Caco-2 (cell line): ENCODE results near the gene ARSB. TPM values are rescaled to one million over a fixed set of nuclear protein-coding genes. Genes with fewer than 3 reads are reported as not detected.

Experiments
- BruUV-seq: library from RNA; stranded (reverse); fragments of 400-500 nt; replicated peaks from 2 replicates; lab custom pipeline; 2021; lab: Mats Ljungman, UMichigan
- CTCF ChIA-PET: fragments of 300-600 bp; sonication (Branson Sonifier 250); formaldehyde crosslinking; loops from one replicate; lab custom pipeline; 2022; ENCODE audit warnings: antibody characterized with exemption; lab: Charles Lee
- POLR2A ChIA-PET: fragments of 300-600 bp; sonication (Branson Sonifier 250); formaldehyde crosslinking; loops from one replicate; lab custom pipeline; 2022; ENCODE audit warnings: antibody characterized with exemption; lab: Charles Lee
- DNase-seq, 2 experiments: peaks; one replicate each; pipeline versions ENCODE4 v3.0.0 to v3.0.0-alpha.2; 2020 to 2022
- H3K27me3 ChIP-seq: replicated peaks from 2 replicates; pipeline ENCODE4 v1.6.0; 2011; ENCODE audit warnings: low read length; ENCODE audit not compliant: control insufficient read depth, insufficient read depth
- H3K36me3 ChIP-seq: 2 replicates; pipeline ENCODE4 v1.5.1; 2011; ENCODE audit warnings: low read length; ENCODE audit not compliant: control insufficient read depth, insufficient read depth
- H3K4me1 ChIP-seq: fragments of 250-450 bp; sonication (Bioruptor Pico); 2 replicates; pipeline ENCODE4 v1.5.1; 2020; ENCODE audit warnings: mild to moderate bottlenecking
- H3K4me3 ChIP-seq: 2 replicates; pipeline ENCODE4 v1.5.1; 2011; ENCODE audit warnings: low read depth, mild to moderate bottlenecking, control low read depth, low read length
- H3K9me3 ChIP-seq: fragments of 250-450 bp; sonication (Bioruptor Pico); 2 replicates; pipeline ENCODE4 v1.5.1; 2020; ENCODE audit warnings: mild to moderate bottlenecking, moderate library complexity
- H3K27ac Mint-ChIP-seq: one replicate; pipeline ENCODE4 v1.8.0; 2022; ENCODE audit warnings: mixed read lengths; ENCODE audit not compliant: unreplicated experiment
- H3K27me3 Mint-ChIP-seq: one replicate; pipeline ENCODE4 v1.8.0; 2022; ENCODE audit warnings: mixed read lengths; ENCODE audit not compliant: insufficient read depth, unreplicated experiment
- H3K36me3 Mint-ChIP-seq: one replicate; pipeline ENCODE4 v1.8.0; 2022; ENCODE audit warnings: mild to moderate bottlenecking, mixed read lengths; ENCODE audit not compliant: insufficient read depth, unreplicated experiment
- H3K4me1 Mint-ChIP-seq: one replicate; pipeline ENCODE4 v1.8.0; 2022; ENCODE audit warnings: low read depth, mixed read lengths; ENCODE audit not compliant: unreplicated experiment
- H3K4me3 Mint-ChIP-seq: one replicate; pipeline ENCODE4 v1.8.0; 2022; ENCODE audit warnings: mild to moderate bottlenecking, moderate library complexity, mixed read lengths; ENCODE audit not compliant: unreplicated experiment
- H3K9me3 Mint-ChIP-seq: one replicate; pipeline ENCODE4 v1.8.0; 2022; ENCODE audit warnings: mixed read lengths; ENCODE audit not compliant: unreplicated experiment
- intact Hi-C: fragments of 100-400 bp; cut with micrococcal nuclease; formaldehyde crosslinking; loops from one replicate; pipeline ENCODE4 v1.10.0; 2022; ENCODE audit not compliant: unreplicated experiment
- total RNA-seq: library from RNA; stranded (reverse); gene quantifications from 2 replicates; pipeline ENCODE4 v1.2.3, GENCODE V29; 2022
- TF ChIP-seq, protein P1 (sequence below), 2 experiments: fragments of 200-600 bp in 1 of 2; IDR thresholded peaks; 1 replicate in 1 of 2; 2 replicates in 1 of 2; pipeline versions ENCODE4 v1.5.1 to v1.8.0; 2011 to 2022; ENCODE audit warnings: antibody characterized with exemption in 1 of 2, control low read depth in 1 of 2, inconsistent platforms in 1 of 2, low read depth in 1 of 2, low read length in 1 of 2, mild to moderate bottlenecking in 1 of 2, moderate library complexity in 1 of 2; ENCODE audit not compliant: insufficient read depth in 1 of 2, severe bottlenecking in 1 of 2, unreplicated experiment in 1 of 2

Gene ARSB
- total RNA-seq, 1 experiment from 2014 or later: 17.4 TPM

DNA sequence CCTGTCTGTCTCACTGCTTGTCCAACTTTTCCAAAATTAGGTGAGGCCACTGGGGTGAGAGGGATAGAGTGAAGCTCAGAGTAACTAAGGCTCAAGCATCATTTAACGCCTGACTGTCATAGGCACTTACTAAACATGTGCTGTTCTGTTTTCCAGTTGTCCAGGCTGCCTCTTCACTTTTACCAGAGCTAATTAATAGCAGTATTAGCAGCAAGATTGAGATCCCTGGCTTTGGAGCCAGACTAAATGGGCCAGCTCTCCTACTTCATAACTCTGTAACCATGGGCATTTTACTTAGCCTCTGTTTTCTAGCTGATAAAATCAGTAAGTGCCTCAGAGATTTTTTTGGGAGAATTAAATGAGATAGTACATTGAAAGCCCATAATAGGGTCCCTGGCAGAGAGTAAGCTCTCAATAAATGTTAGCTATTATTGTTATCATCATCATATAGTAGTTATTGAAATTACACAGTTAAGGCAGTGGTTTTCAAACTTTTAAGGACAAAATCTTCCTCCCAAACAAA is 190.4 kb downstream of the ARSB start:
- no peaks in the 10 kb centered on the region for H3K27me3 ChIP-seq
- no TSS peak for BruUV-seq
- Mint-ChIP-seq H3K4me3 (peak overlapping the region; percentile 21), H3K27me3 (no peaks in the 10 kb centered on the region), H3K4me1 (peaks cover 44% of the 10 kb centered on the region), H3K27ac (peak overlapping the region; percentile 46), H3K36me3 (no peaks in the 10 kb centered on the region), H3K9me3 (peaks cover 16% of the 10 kb centered on the region)
- no peak overlapping the region for H3K4me3 ChIP-seq
- H3K36me3 ChIP-seq: no peaks in the 10 kb centered on the region
- no peaks in the 10 kb centered on the region for H3K9me3 ChIP-seq
- DNase-seq: no peak
- POLR2A ChIA-PET: no interaction called here
- TF ChIP-seq, protein P1, sequence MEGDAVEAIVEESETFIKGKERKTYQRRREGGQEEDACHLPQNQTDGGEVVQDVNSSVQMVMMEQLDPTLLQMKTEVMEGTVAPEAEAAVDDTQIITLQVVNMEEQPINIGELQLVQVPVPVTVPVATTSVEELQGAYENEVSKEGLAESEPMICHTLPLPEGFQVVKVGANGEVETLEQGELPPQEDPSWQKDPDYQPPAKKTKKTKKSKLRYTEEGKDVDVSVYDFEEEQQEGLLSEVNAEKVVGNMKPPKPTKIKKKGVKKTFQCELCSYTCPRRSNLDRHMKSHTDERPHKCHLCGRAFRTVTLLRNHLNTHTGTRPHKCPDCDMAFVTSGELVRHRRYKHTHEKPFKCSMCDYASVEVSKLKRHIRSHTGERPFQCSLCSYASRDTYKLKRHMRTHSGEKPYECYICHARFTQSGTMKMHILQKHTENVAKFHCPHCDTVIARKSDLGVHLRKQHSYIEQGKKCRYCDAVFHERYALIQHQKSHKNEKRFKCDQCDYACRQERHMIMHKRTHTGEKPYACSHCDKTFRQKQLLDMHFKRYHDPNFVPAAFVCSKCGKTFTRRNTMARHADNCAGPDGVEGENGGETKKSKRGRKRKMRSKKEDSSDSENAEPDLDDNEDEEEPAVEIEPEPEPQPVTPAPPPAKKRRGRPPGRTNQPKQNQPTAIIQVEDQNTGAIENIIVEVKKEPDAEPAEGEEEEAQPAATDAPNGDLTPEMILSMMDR (IDR thresholded peaks at IDR 0.05; ENCODE audit: insufficient read depth in 1 of 2, low read depth in 1 of 2, low read length in 1 of 2, severe bottlenecking in 1 of 2, unreplicated experiment in 1 of 2): no peak
- CTCF ChIA-PET: no interaction called here
- H3K4me1 ChIP-seq: peaks cover 28% of the 10 kb centered on the region
- intact Hi-C loops: loop anchor here (2.0 to 10.0 kb wide), 5 partner anchors 28 to 150 kb away; partner anchors contain the start of gene LHFPL2

DNA sequence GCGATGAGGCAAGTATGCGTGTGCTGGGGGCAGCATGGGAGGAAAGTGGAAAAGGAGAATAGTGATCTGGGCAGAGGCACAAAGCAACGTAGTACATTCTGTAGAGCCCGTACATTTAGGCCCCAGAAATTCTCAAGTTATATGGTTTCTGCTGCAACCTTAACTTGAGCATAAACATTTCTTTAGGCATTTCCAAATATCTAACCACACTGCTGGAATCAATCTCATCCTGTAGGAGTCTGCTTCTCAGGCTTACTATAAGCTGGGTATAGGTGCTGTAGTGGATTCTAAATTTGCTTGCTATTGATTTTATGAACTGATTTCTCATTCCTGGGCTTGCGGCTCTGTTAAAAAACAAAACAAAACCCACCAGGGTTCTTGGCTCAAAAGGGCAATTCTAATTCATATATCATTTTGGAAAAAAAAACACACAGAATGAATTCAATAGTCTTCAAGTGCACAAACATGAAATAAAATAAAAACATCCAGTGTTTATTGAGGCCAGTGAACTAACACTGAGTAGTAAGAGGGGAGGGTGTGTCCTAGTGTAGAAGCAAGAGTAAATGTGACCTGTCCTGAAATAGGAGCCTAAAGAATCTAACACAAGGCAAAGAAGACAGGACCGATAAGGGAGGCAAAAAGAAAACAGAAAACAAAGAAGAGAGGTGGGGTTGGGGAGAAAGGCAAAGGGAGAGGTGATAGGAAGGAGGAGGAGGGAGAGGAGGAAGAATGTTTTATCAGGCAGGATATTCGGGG is 191.0 kb downstream of the ARSB start:
- BruUV-seq: no TSS peak
- H3K27me3 Mint-ChIP-seq: no peaks in the 10 kb centered on the region
- Histone ChIP-seq H3K4me1 (peaks cover 28% of the 10 kb centered on the region), H3K9me3 (no peaks in the 10 kb centered on the region), H3K4me3 (no peak overlapping the region), H3K36me3 (no peaks in the 10 kb centered on the region), H3K27me3 (no peaks in the 10 kb centered on the region)
- TF ChIP-seq, protein P1 (IDR thresholded peaks at IDR 0.05; ENCODE audit: insufficient read depth in 1 of 2, low read depth in 1 of 2, low read length in 1 of 2, severe bottlenecking in 1 of 2, unreplicated experiment in 1 of 2): no peak
- H3K27ac Mint-ChIP-seq: peak overlapping the region; percentile 46
- POLR2A ChIA-PET: no interaction called here
- peaks cover 44% of the 10 kb centered on the region for H3K4me1 Mint-ChIP-seq
- peaks cover 11% of the 10 kb centered on the region for H3K9me3 Mint-ChIP-seq
- H3K36me3 Mint-ChIP-seq: no peaks in the 10 kb centered on the region
- H3K4me3 Mint-ChIP-seq: peak overlapping the region; percentile 21
- CTCF ChIA-PET: no interaction called here
- intact Hi-C loops: loop anchor here (2.0 to 10.0 kb wide), 5 partner anchors 27 to 149 kb away; partner anchors contain the start of gene LHFPL2
- peak in 1 of 2 experiments; percentile 24 for DNase-seq

DNA sequence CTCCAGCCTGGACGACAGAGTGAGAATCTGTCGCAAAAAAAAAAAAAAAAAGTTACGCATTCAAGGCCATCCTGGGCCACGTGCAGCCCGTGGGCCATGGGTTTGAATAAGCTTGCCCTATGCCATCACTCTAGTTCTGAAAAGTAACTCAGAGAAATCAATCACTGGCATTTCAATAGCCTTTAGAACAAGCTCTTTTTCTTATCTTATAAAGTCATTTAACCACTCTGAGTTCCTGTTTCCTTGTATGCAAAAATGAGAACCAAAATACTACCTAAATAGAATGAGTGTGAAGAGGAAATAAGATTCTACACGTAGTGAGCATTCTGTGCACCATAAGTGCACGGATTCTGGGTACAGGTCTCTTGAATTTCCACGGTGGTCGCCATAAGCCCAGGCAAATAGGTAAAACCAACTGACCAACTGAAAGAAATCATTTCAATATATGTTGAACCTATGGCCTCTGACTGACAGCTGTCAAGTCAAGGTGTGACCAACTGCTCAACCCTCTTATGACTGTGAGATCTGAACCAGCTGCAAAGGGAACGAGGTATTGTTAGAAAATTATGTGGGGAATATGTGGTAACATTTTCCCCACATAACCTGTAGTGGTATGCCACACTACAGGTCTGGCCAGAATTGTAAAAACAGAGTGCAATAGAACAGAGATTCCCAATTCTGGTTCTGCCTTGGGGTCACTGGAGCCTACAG is 192.6 kb downstream of the ARSB start:
- Mint-ChIP-seq H3K36me3 (no peaks in the 10 kb centered on the region), H3K4me3 (no peak overlapping the region), H3K27me3 (no peaks in the 10 kb centered on the region), H3K27ac (no peak overlapping the region), H3K4me1 (peaks cover 43% of the 10 kb centered on the region), H3K9me3 (peaks cover 7% of the 10 kb centered on the region)
- POLR2A ChIA-PET: no interaction called here
- no peaks in the 10 kb centered on the region for H3K9me3 ChIP-seq
- H3K4me1 ChIP-seq: peaks cover 28% of the 10 kb centered on the region
- TF ChIP-seq, protein P1 (IDR thresholded peaks at IDR 0.05; ENCODE audit: insufficient read depth in 1 of 2, low read depth in 1 of 2, low read length in 1 of 2, severe bottlenecking in 1 of 2, unreplicated experiment in 1 of 2): no peak
- BruUV-seq: no TSS peak
- H3K36me3 ChIP-seq: no peaks in the 10 kb centered on the region
- CTCF ChIA-PET: no interaction called here
- DNase-seq: no peak
- intact Hi-C loops: loop anchor here (5.0 to 10.0 kb wide), 3 partner anchors 35 to 148 kb away; partner anchors contain the start of gene LHFPL2
- no peaks in the 10 kb centered on the region for H3K27me3 ChIP-seq
- H3K4me3 ChIP-seq: no peak overlapping the region
